Measurements from ENCODE around the gene TGFB2. TPM values are rescaled to one million over a fixed set of nuclear protein-coding genes. Genes with fewer than 3 reads are reported as not detected.

The TGFB2 gene
- total RNA-seq, 1 experiment from 2014 or later: not detected

DNA sequence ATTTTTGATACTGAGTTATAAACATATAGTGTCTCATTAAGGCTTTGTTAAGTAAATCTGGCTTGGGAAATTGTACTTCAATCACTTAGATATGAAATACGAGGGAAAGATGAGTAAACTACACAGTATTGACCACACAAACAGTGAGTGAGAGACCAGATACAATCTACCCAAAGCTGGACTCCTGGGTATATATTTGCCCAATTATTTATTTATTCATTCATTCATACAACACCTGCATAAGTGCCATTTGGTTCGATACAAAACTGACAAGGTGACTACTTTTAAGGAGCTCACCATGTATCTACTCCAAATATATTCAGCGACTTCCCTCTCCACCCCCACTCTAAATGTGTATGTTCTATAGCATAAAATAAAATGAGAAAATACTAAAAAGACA, 143.4 kb downstream of the TGFB2 start:
- H3K27me3 Mint-ChIP-seq (ENCODE audit: low read depth): 0 out of 2 replicates have a peak, but pooled peaks cover 1% of the 10 kb centered on the region
- H3K4me3 Mint-ChIP-seq: no peak overlapping the region
- H3K79me1 ChIP-seq (ENCODE audit: insufficient read depth, low read depth, low read length, poor library complexity, severe bottlenecking): no peaks in the 10 kb centered on the region
- H3K27me3 ChIP-seq (ENCODE audit: insufficient read depth, low read length): no peaks in the 10 kb centered on the region
- no peak overlapping the region for H3K4me2 ChIP-seq (ENCODE audit: insufficient read depth, insufficient read length, low read length)
- H3K23me2 ChIP-seq (ENCODE audit: insufficient read length, low read depth, low read length, poor library complexity, severe bottlenecking): no peaks in the 10 kb centered on the region
- no peak overlapping the region for H2AFZ ChIP-seq (ENCODE audit: low read length)
- no peak overlapping the region for H2BK20ac ChIP-seq (ENCODE audit: low read depth, low read length, poor library complexity, severe bottlenecking)
- no peaks in the 10 kb centered on the region for H3K79me2 ChIP-seq (ENCODE audit: insufficient read depth, low read length)
- no peak overlapping the region for H3T11ph ChIP-seq (ENCODE audit: low read length)
- no peak overlapping the region for H2BK120ac ChIP-seq (ENCODE audit: low read depth, low read length, poor library complexity, severe bottlenecking)
- no peak for DNase-seq
- H4K20me1 ChIP-seq (ENCODE audit: control insufficient read depth, insufficient read depth, insufficient read length): no peaks in the 10 kb centered on the region
- H4K91ac ChIP-seq (ENCODE audit: insufficient read length, low read depth, low read length): no peak overlapping the region
- H3K4me1 ChIP-seq (ENCODE audit: insufficient read depth, low read length): no peaks in the 10 kb centered on the region; the same call in 1 of the 2 replicates
- no peaks in the 10 kb centered on the region for H3K9me3 ChIP-seq (ENCODE audit: control insufficient read depth, low read depth, low read length)
- no peak overlapping the region for H2AK5ac ChIP-seq (ENCODE audit: insufficient read length, low read length)
- H4K5ac ChIP-seq (ENCODE audit: insufficient read length, low read depth, low read length): no peak overlapping the region
- H3K9ac ChIP-seq (ENCODE audit: extremely low read depth, insufficient read length, low read length): no peak overlapping the region
- no peak overlapping the region for H3K4ac ChIP-seq (ENCODE audit: low read depth, low read length)
- no peak overlapping the region for H3K14ac ChIP-seq (ENCODE audit: insufficient read depth, low read length)
- H3K18ac ChIP-seq (ENCODE audit: insufficient read length, low read depth, low read length): no peak overlapping the region
- WGBS (ENCODE audit: extremely low coverage, insufficient read length, low lambda C conversion rate): no CpG with 5 or more reads among the region's 3 CpGs
- H3K9me3 Mint-ChIP-seq: no peaks in the 10 kb centered on the region
- TF ChIP-seq, protein P1, sequence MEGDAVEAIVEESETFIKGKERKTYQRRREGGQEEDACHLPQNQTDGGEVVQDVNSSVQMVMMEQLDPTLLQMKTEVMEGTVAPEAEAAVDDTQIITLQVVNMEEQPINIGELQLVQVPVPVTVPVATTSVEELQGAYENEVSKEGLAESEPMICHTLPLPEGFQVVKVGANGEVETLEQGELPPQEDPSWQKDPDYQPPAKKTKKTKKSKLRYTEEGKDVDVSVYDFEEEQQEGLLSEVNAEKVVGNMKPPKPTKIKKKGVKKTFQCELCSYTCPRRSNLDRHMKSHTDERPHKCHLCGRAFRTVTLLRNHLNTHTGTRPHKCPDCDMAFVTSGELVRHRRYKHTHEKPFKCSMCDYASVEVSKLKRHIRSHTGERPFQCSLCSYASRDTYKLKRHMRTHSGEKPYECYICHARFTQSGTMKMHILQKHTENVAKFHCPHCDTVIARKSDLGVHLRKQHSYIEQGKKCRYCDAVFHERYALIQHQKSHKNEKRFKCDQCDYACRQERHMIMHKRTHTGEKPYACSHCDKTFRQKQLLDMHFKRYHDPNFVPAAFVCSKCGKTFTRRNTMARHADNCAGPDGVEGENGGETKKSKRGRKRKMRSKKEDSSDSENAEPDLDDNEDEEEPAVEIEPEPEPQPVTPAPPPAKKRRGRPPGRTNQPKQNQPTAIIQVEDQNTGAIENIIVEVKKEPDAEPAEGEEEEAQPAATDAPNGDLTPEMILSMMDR (conservative IDR thresholded peaks at IDR 0.05): no peak
- H2BK12ac ChIP-seq (ENCODE audit: insufficient read length, low read depth, low read length): no peak overlapping the region
- H3K27ac Mint-ChIP-seq: no peak overlapping the region
- H2BK15ac ChIP-seq (ENCODE audit: low read depth, low read length): no peak overlapping the region
- no peak overlapping the region for H2BK5ac ChIP-seq (ENCODE audit: insufficient read length, low read length)
- no peak overlapping the region for H4K8ac ChIP-seq (replicated peaks; ENCODE audit: insufficient read length, low read depth, low read length)
- H3K23ac ChIP-seq (ENCODE audit: insufficient read length, low read depth, low read length): no peak overlapping the region
- no peak overlapping the region for H3K27ac ChIP-seq (ENCODE audit: insufficient read length, low read depth, low read length)
- H3K56ac ChIP-seq (ENCODE audit: insufficient read length, low read depth, low read length): no peak overlapping the region
- H3K4me1 Mint-ChIP-seq: peaks cover 10 to 15% of the 10 kb centered on the region in 2 experiments
- no peaks in the 10 kb centered on the region for H3K36me3 Mint-ChIP-seq (ENCODE audit: insufficient read depth in 1 of 3, low read depth in 3 of 3)
